ENCODE results near the gene RIMS1. TPM values are rescaled to one million over a fixed set of nuclear protein-coding genes. Genes with fewer than 3 reads are reported as not detected.
A peak's percentile ranks its signal among the peaks of the same experiment; 100 is the strongest.

RIMS1 gene
- total RNA-seq = 0.44 TPM in 1 of 2 replicates, not detected in the other
- 0.05 and 0.15 TPM in 2 replicates for polyA plus RNA-seq
- polyA plus RNA-seq (2011; cell fraction: cytosol; rRNA removed) = 0.13 and 0.19 TPM in 2 replicates
- 0.07 and 0.11 TPM in 2 replicates for polyA plus RNA-seq (2011; cell fraction: nucleus; rRNA removed)
- polyA plus RNA-seq (2012) = 0.33 and 0.39 TPM in 2 replicates
- polyA minus RNA-seq = 0.13 and 0.49 TPM in 2 replicates
- 0.82 TPM for polyA minus RNA-seq (2011; cell fraction: cytosol; rRNA and poly(A)+ RNA removed)
- polyA minus RNA-seq (2011; cell fraction: nucleus; rRNA and poly(A)+ RNA removed) = 0.24 and 0.67 TPM in 2 replicates
- Bru-seq, nascent RNA = percentile 10 among the genes with signal in this experiment
- BruChase-seq, experiment 1, labeled RNA remaining after a 6-hour chase = percentile 8 among the genes with signal in this experiment
- percentile 10 among the genes with signal in this experiment for BruChase-seq, experiment 2, labeled RNA remaining after a 2-hour chase
- long read RNA-seq, partial matches to known transcripts = 0 of 1 reads
- long read RNA-seq, other reads (novel, unspliced or antisense) = 1 of 1 reads

DNA sequence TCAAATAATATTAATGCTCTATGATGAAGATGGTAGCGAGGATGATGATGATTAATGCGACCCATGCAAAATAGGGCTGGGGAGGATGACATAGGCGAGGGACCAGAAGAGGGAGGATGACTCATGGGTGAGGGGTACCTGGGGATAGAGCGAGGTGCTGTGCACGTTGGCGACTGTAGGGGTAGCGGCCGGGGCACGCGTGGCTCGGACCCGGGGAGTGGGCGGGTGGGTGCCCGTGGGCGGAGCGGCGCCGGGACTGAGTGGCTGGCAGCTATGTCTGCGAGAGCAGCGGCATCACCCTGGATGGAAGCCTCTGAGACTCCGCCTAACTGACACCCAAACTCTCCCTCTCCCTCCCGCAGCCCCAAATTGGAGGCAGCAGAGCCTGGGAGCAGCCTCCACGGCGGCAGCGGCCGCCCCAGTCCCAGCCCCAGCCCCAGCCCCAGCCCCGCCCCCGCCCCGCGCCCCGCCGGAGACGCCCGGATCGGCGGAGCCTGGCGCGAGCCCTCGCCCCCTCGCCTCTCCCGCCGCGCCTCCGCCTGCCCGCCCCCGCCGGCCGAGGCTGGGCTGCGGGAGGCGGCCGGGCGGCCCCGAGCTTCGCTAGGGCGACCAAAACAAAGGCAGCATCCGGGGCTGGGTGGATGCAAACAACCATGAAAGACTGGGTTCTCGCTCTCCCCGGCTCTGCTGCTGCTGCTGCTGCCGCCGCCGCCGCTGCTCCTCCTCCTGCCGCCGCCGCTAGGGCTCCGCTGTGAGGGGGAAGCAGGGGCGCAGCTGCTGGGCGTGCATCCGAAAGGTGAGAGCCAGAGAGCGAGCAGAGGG, at the start of gene RIMS1:
Gene RIMS1, plus strand, starts transcription at position 367 of the 822 bp plus-strand sequence. CDS start 474 bp downstream, outside the sequence.
- no TSS peak for BruUV-seq (replicated peaks)
- DNase-seq (ENCODE audit: low read depth, low spot score) = no peak
- no peaks in the 10 kb centered on the region for H4K20me1 ChIP-seq (replicated peaks; ENCODE audit: control insufficient read depth, extremely low read depth, insufficient read depth, low read length)
- dilution Hi-C loops (cut with MboI; ENCODE audit: extremely low pct_ligation_motif_present, low sequenced_read_pairs) (no loop called here), intact Hi-C loops (cut with micrococcal nuclease) (no loop called here)
- no peak within 1 kb of the TSS for H3K9ac ChIP-seq (replicated peaks; ENCODE audit: extremely low read depth, insufficient read depth, low read length)
- H3K4me2 ChIP-seq (ENCODE audit: insufficient read depth, low read length) = no peak within 1 kb of the TSS
- no peak for FAIRE-seq
- peak within 1 kb of the TSS; percentile 19 for H2AFZ ChIP-seq (ENCODE audit: low read depth, low read length)
- H3K79me2 ChIP-seq (ENCODE audit: control insufficient read depth, insufficient read depth, low read length) = no peaks in the 10 kb centered on the region
- H3K27ac ChIP-seq (ENCODE audit: insufficient read depth, low read depth, low read length) = no peak within 1 kb of the TSS
- TF ChIP-seq EZH2 (IDR thresholded peaks at IDR 0.05; ENCODE audit: borderline replicate concordance, low read depth, low read length, severe bottlenecking) (peak; percentile 63), FOS (IDR thresholded peaks at IDR 0.05; ENCODE audit: borderline replicate concordance, insufficient read depth, low read length) (no peak), CTCF (IDR thresholded peaks at IDR 0.05; ENCODE audit: extremely low read depth in 1 of 2, insufficient read depth in 1 of 2, low read depth in 1 of 2, low read length in 2 of 2) (peak; percentile 26 to 44)
- no peaks in the 10 kb centered on the region for H3K9me1 ChIP-seq (replicated peaks; ENCODE audit: control insufficient read depth, extremely low read depth, insufficient read depth, low read length)
- H3K4me1 ChIP-seq (ENCODE audit: control insufficient read depth, extremely low read depth, insufficient read depth, low read length) = no peaks in the 10 kb centered on the region
- no peaks in the 10 kb centered on the region for H3K9me3 ChIP-seq (replicated peaks; ENCODE audit: control insufficient read depth, insufficient read depth, low read length)
- H3K36me3 ChIP-seq (ENCODE audit: control insufficient read depth in 2 of 2, extremely low read depth in 1 of 2, insufficient read depth in 2 of 2, low read length in 2 of 2) = no peaks in the 10 kb centered on the region
- H3K27me3 ChIP-seq (ENCODE audit: control insufficient read depth in 2 of 2, insufficient read depth in 2 of 2, low read length in 2 of 2) = peaks cover 16 to 25% of the 10 kb centered on the region in 2 experiments
- H3K4me3 ChIP-seq (replicated peaks in 1 of 3; ENCODE audit: insufficient read depth in 1 of 3, low read depth in 1 of 3, low read length in 3 of 3) = peak within 1 kb of the TSS in 1 of 3 experiments; percentile 8
- ChIA-PET POLR2A (no interaction called here), CTCF (no interaction called here)
